ENCODE data around the gene APBB2.

APBB2 gene

GRCh38 chr4:40881096-40881495 lies 333.2 kb downstream of the APBB2 start:
- no peak for DNase-seq

GRCh38 chr4:40878548-40879055 lies 335.7 kb downstream of the APBB2 start:
- no peak for DNase-seq

GRCh38 chr4:40877081-40877480 lies 337.3 kb downstream of the APBB2 start:
- DNase-seq, result no peak

- no peak for DNase-seq
Measured at GRCh38 chr4:40875507-40876150, 338.7 kb downstream of the APBB2 start.

GRCh38 chr4:40874901-40875300 lies 339.4 kb downstream of the APBB2 start:
- no peak for DNase-seq

- no peak for DNase-seq
Measured at GRCh38 chr4:40874331-40874730, 340.0 kb downstream of the APBB2 start.

GRCh38 chr4:40871695-40872250 lies 342.6 kb downstream of the APBB2 start:
- DNase-seq, result no peak

- DNase-seq, result no peak
Measured at GRCh38 chr4:40870150-40870549, 344.2 kb downstream of the APBB2 start.

GRCh38 chr4:40865696-40866095 lies 348.6 kb downstream of the APBB2 start:
- no peak for DNase-seq

- no peak for DNase-seq
Measured at GRCh38 chr4:40864531-40864930, 349.8 kb downstream of the APBB2 start.

- no peak for DNase-seq
Measured at GRCh38 chr4:40858962-40859361, 355.4 kb downstream of the APBB2 start.

GRCh38 chr4:40857956-40858355 lies 356.4 kb downstream of the APBB2 start:
- DNase-seq, result no peak

GRCh38 chr4:40856840-40857362 lies 357.4 kb downstream of the APBB2 start:
- peak; percentile 48 for DNase-seq

GRCh38 chr4:40856277-40856839 lies 358.0 kb downstream of the APBB2 start:
- DNase-seq, result no peak

- no peak for DNase-seq
Measured at GRCh38 chr4:40850496-40850895, 363.8 kb downstream of the APBB2 start.

- no peak for DNase-seq
Measured at GRCh38 chr4:40848940-40849339, 365.4 kb downstream of the APBB2 start.

GRCh38 chr4:40848251-40848650 lies 366.1 kb downstream of the APBB2 start:
- DNase-seq, result no peak

- no peak for DNase-seq
Measured at GRCh38 chr4:40846532-40846931, 367.8 kb downstream of the APBB2 start.

- DNase-seq, result no peak
Measured at GRCh38 chr4:40845154-40845835, 369.0 kb downstream of the APBB2 start.

GRCh38 chr4:40844261-40844660 lies 370.1 kb downstream of the APBB2 start:
- DNase-seq, result no peak

- peak; percentile 11 for DNase-seq
Measured at GRCh38 chr4:40843696-40844095, 370.6 kb downstream of the APBB2 start.

GRCh38 chr4:40842725-40843423 lies 371.5 kb downstream of the APBB2 start:
- DNase-seq, result no peak

- DNase-seq, result no peak
Measured at GRCh38 chr4:40842318-40842717, 372.0 kb downstream of the APBB2 start.

All from CD4-positive, alpha-beta T cell treated with Interleukin-6 for 4 hours (primary cell).